GM23338 (cell line): ENCODE results near the gene LOXHD1.

Experiments
- CREB1 ChIP-seq: fragments of 250-450 bp; sonication (Bioruptor Pico); IDR thresholded peaks from 2 replicates; pipeline ENCODE4 v1.5.0; 2020; ENCODE audit warnings: low read depth, mild to moderate bottlenecking, moderate library complexity
- CTCF ChIP-seq, 2 experiments: fragments of 200-600 bp in 1 of 2; sonication (generic) in 1 of 2; conservative IDR thresholded peaks; 2 replicates each; pipeline versions ENCODE4 v1.5.1 to v1.6.1; 2016 to 2017; ENCODE audit warnings: antibody characterized with exemption in 2 of 2, low read depth in 2 of 2, mild to moderate bottlenecking in 2 of 2, moderate library complexity in 1 of 2
- EZH2 ChIP-seq: fragments of 200-600 bp; sonication (generic); IDR thresholded peaks from one replicate; pipeline ENCODE4 v1.8.0; 2017; ENCODE audit warnings: antibody characterized with exemption, mild to moderate bottlenecking, low read depth; ENCODE audit not compliant: unreplicated experiment
- EZH2phosphoT487 ChIP-seq: fragments of 200-600 bp; sonication (generic); IDR thresholded peaks from one replicate; pipeline ENCODE4 v1.8.1; 2018; ENCODE audit warnings: antibody characterized with exemption; ENCODE audit not compliant: unreplicated experiment
- JUNB ChIP-seq: IDR thresholded peaks from one replicate; pipeline ENCODE4 v1.6.1; 2016; ENCODE audit warnings: antibody characterized with exemption; ENCODE audit not compliant: unreplicated experiment
- POLR2AphosphoS5 ChIP-seq: IDR thresholded peaks from 2 replicates; pipeline ENCODE4 v1.6.1; 2016; ENCODE audit warnings: antibody characterized with exemption, low read depth
- REST ChIP-seq: IDR thresholded peaks from one replicate; pipeline ENCODE4 v1.6.1; 2018; ENCODE audit warnings: antibody characterized with exemption; ENCODE audit not compliant: unreplicated experiment
- STAT1 ChIP-seq: IDR thresholded peaks from one replicate; pipeline ENCODE4 v1.6.1; 2016; ENCODE audit warnings: antibody characterized with exemption; ENCODE audit not compliant: unreplicated experiment
- ZNF114 ChIP-seq: fragments of 250-450 bp; sonication (Bioruptor Pico); IDR thresholded peaks from 2 replicates; pipeline ENCODE4 v1.5.0; 2020; ENCODE audit warnings: mild to moderate bottlenecking, moderate library complexity

DNA sequence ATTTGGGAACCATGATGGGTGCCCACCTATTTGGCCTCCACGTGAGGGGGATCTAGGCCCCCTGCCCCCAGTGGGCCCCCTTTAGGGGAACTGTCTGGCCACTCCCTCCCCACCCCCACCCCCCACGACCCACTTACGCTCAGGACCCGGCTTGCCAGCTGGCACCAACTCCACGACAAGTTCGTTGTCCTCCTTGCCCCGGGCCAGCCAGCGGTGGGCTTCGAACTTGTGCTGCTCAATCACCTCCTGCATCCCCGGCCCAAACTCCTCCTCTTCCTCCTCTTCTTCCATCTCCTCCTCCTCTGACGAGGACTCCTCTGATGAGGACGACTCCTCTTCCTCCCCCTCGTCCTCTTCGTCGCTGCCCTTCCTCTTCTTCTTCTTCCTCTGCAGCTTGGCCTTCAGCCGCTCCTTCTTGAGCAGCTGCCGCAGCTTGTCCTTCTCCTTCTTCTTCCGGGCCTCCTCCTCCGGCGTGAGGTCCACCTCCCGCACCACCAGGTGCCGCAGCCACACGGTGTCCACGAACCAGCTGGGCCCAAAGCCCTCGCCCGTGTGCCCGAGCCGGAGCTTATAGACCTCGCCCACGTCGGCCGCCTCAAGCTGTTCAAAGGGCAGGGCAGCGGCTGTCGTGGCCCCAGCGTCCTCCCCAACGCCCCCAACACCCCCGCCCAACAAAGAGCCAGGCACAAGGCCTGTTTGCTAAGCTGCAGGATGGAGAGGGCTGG is 96.9 kb downstream of the LOXHD1 start:
- TF ChIP-seq CTCF (conservative IDR thresholded peaks at IDR 0.05; ENCODE audit: low read depth in 2 of 2) (no peak), EZH2phosphoT487 (no peak), EZH2 (no peak), POLR2AphosphoS5 (no peak), CREB1 (no peak), REST (no peak), ZNF114 (CRISPR knock-in tag) (no peak), JUNB (no peak), STAT1 (no peak)
